Loucy (cell line): ENCODE data around the gene GPR137C.

Source experiments
- H2AFZ ChIP-seq: fragments of 200-600 bp; sonication (generic); 2 replicates; pipeline ENCODE4 v1.6.0; 2016; ENCODE audit warnings: antibody characterized with exemption, mild to moderate bottlenecking, low read length, moderate library complexity
- H3F3A ChIP-seq: fragments of 200-600 bp; 2 replicates; pipeline ENCODE4 v1.6.0; 2016; ENCODE audit warnings: antibody characterized with exemption, low read depth, mild to moderate bottlenecking
- H3K27me3 ChIP-seq: fragments of 200-600 bp; sonication (generic); 2 replicates; pipeline ENCODE4 v1.6.1; 2014; ENCODE audit warnings: low read length, mild to moderate bottlenecking; ENCODE audit not compliant: insufficient read depth, poor library complexity, severe bottlenecking
- H3K36me3 ChIP-seq: fragments of 200-600 bp; sonication (generic); 2 replicates; pipeline ENCODE4 v1.6.1; 2016; ENCODE audit warnings: low read length; ENCODE audit not compliant: insufficient read depth
- H3K4me1 ChIP-seq: fragments of 200-600 bp; sonication (generic); 2 replicates; pipeline ENCODE4 v1.5.1; 2014; ENCODE audit warnings: low read length, mild to moderate bottlenecking; ENCODE audit not compliant: insufficient read depth, poor library complexity, severe bottlenecking
- H3K4me2 ChIP-seq: fragments of 200-600 bp; sonication (generic); 2 replicates; pipeline ENCODE4 v1.6.0; 2014; ENCODE audit warnings: antibody characterized with exemption, low read length, low read depth, mild to moderate bottlenecking; ENCODE audit not compliant: poor library complexity, severe bottlenecking
- H3K4me3 ChIP-seq: fragments of 200-600 bp; sonication (generic); 2 replicates; pipeline ENCODE4 v1.5.1; 2014; ENCODE audit warnings: low read length, mild to moderate bottlenecking, mixed read lengths; ENCODE audit not compliant: poor library complexity, severe bottlenecking
- H3K79me2 ChIP-seq: fragments of 200-600 bp; sonication (generic); 2 replicates; pipeline ENCODE4 v1.6.1; 2014; ENCODE audit warnings: low read length; ENCODE audit not compliant: insufficient read depth
- H3K9ac ChIP-seq: fragments of 200-600 bp; sonication (generic); 2 replicates; pipeline ENCODE4 v1.6.0; 2014; ENCODE audit warnings: mild to moderate bottlenecking, low read depth, low read length, moderate library complexity; ENCODE audit not compliant: poor library complexity, severe bottlenecking
- H3K9me2 ChIP-seq: fragments of 200-600 bp; sonication (generic); replicated peaks from 2 replicates; pipeline ENCODE4 v1.6.1; 2016; ENCODE audit warnings: low read depth, low read length, mixed read lengths
- H3K9me3 ChIP-seq: fragments of 200-600 bp; sonication (generic); 2 replicates; pipeline ENCODE4 v1.6.1; 2014; ENCODE audit warnings: mild to moderate bottlenecking, antibody characterized with exemption, low read length, low read depth; ENCODE audit not compliant: insufficient read depth
- H4K20me1 ChIP-seq: fragments of 200-600 bp; sonication (generic); 2 replicates; pipeline ENCODE4 v1.6.0; 2014; ENCODE audit warnings: antibody characterized with exemption, low read length, mild to moderate bottlenecking; ENCODE audit not compliant: insufficient read depth, poor library complexity, severe bottlenecking
- EZH2phosphoT487 ChIP-seq: fragments of 200-600 bp; IDR thresholded peaks from 2 replicates; pipeline ENCODE4 v1.6.1; 2018; ENCODE audit warnings: antibody characterized with exemption, mild to moderate bottlenecking, moderate library complexity, borderline replicate concordance
- TF ChIP-seq, protein P1 (sequence below): fragments of 200-600 bp; sonication (generic); conservative IDR thresholded peaks from 2 replicates; pipeline ENCODE4 v1.5.1; 2014; ENCODE audit warnings: mild to moderate bottlenecking, antibody characterized with exemption, low read length

The GPR137C gene

GRCh38 chr14:52545584-52546317 is 6.9 kb upstream of the GPR137C start:
- no peaks in the 10 kb centered on the region for H3K27me3 ChIP-seq
- peak overlapping the region; percentile 51 for H3K9ac ChIP-seq
- TF ChIP-seq, protein P1, sequence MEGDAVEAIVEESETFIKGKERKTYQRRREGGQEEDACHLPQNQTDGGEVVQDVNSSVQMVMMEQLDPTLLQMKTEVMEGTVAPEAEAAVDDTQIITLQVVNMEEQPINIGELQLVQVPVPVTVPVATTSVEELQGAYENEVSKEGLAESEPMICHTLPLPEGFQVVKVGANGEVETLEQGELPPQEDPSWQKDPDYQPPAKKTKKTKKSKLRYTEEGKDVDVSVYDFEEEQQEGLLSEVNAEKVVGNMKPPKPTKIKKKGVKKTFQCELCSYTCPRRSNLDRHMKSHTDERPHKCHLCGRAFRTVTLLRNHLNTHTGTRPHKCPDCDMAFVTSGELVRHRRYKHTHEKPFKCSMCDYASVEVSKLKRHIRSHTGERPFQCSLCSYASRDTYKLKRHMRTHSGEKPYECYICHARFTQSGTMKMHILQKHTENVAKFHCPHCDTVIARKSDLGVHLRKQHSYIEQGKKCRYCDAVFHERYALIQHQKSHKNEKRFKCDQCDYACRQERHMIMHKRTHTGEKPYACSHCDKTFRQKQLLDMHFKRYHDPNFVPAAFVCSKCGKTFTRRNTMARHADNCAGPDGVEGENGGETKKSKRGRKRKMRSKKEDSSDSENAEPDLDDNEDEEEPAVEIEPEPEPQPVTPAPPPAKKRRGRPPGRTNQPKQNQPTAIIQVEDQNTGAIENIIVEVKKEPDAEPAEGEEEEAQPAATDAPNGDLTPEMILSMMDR, result no peak
- no peak for TF ChIP-seq EZH2phosphoT487
- H3F3A ChIP-seq, result no peaks in the 10 kb centered on the region
- no peaks in the 10 kb centered on the region for H4K20me1 ChIP-seq
- H2AFZ ChIP-seq, result peak overlapping the region; percentile 20; the same call in 1 of the 2 replicates
- H3K4me1 ChIP-seq, result peaks cover 48% of the 10 kb centered on the region
- no peaks in the 10 kb centered on the region for H3K9me2 ChIP-seq
- no peaks in the 10 kb centered on the region for H3K9me3 ChIP-seq
- H3K36me3 ChIP-seq, result no peaks in the 10 kb centered on the region
- peak overlapping the region; percentile 37 for H3K4me3 ChIP-seq
- peaks cover 31% of the 10 kb centered on the region for H3K79me2 ChIP-seq
- H3K4me2 ChIP-seq, result peak overlapping the region; percentile 59

GRCh38 chr14:52546318-52546670 is 6.3 kb upstream of the GPR137C start:
- Histone ChIP-seq H3K36me3 (no peaks in the 10 kb centered on the region), H3K9me3 (no peaks in the 10 kb centered on the region), H3K4me3 (peak overlapping the region; percentile 37), H4K20me1 (no peaks in the 10 kb centered on the region), H3K4me1 (peaks cover 54% of the 10 kb centered on the region), H2AFZ (0 out of 2 replicates have a peak overlapping the region, but pooled peaks have one; percentile 20), H3K4me2 (peak overlapping the region; percentile 59), H3K27me3 (no peaks in the 10 kb centered on the region), H3K9me2 (no peaks in the 10 kb centered on the region), H3F3A (no peaks in the 10 kb centered on the region), H3K9ac (peak overlapping the region; percentile 51), H3K79me2 (peaks cover 37% of the 10 kb centered on the region)
- TF ChIP-seq EZH2phosphoT487, result no peak
- TF ChIP-seq, protein P1, result no peak

- H3K9ac ChIP-seq, result peak overlapping the region; percentile 51
- H3K4me2 ChIP-seq, result peak overlapping the region; percentile 59
- H3K27me3 ChIP-seq, result no peaks in the 10 kb centered on the region
- no peaks in the 10 kb centered on the region for H3F3A ChIP-seq
- no peaks in the 10 kb centered on the region for H4K20me1 ChIP-seq
- H3K79me2 ChIP-seq, result peaks cover 39% of the 10 kb centered on the region
- peak overlapping the region; percentile 37 for H3K4me3 ChIP-seq
- H2AFZ ChIP-seq, result 0 out of 2 replicates have a peak overlapping the region, but pooled peaks have one; percentile 8
- H3K4me1 ChIP-seq, result peaks cover 56% of the 10 kb centered on the region
- no peaks in the 10 kb centered on the region for H3K9me3 ChIP-seq
- H3K9me2 ChIP-seq, result no peaks in the 10 kb centered on the region
- no peaks in the 10 kb centered on the region for H3K36me3 ChIP-seq
- TF ChIP-seq, protein P1, result no peak
Measured at GRCh38 chr14:52547027-52547426, 5.6 kb upstream of the GPR137C start.
